GM13977 (cell line): ENCODE measurements around the gene PIP5K1C.

Experiments used
- DNase-seq: peaks from one replicate; pipeline ENCODE4 v3.0.0; 2012; ENCODE audit warnings: low spot score
- in situ Hi-C: fragments of 300-500 bp; cut with MboI; formaldehyde crosslinking; loops from one replicate; pipeline ENCODE4 v1.12.0; 2022; ENCODE audit warnings: low sequenced_read_pairs, low pct_unique_long_range_greater_than_20kb, mixed read lengths, inconsistent platforms; ENCODE audit not compliant: unreplicated experiment
- TF ChIP-seq, protein P1 (sequence below): IDR thresholded peaks from 2 replicates; pipeline ENCODE4 v1.5.1; 2012; ENCODE audit warnings: mild to moderate bottlenecking, control low read depth; ENCODE audit not compliant: insufficient read depth; ENCODE audit errors: extremely low read depth, missing control alignments

The PIP5K1C gene

GRCh38 chr19:3613818-3614661 is 86.2 kb downstream of the PIP5K1C start:
- in situ Hi-C loops = no loop called here
- TF ChIP-seq, protein P1, sequence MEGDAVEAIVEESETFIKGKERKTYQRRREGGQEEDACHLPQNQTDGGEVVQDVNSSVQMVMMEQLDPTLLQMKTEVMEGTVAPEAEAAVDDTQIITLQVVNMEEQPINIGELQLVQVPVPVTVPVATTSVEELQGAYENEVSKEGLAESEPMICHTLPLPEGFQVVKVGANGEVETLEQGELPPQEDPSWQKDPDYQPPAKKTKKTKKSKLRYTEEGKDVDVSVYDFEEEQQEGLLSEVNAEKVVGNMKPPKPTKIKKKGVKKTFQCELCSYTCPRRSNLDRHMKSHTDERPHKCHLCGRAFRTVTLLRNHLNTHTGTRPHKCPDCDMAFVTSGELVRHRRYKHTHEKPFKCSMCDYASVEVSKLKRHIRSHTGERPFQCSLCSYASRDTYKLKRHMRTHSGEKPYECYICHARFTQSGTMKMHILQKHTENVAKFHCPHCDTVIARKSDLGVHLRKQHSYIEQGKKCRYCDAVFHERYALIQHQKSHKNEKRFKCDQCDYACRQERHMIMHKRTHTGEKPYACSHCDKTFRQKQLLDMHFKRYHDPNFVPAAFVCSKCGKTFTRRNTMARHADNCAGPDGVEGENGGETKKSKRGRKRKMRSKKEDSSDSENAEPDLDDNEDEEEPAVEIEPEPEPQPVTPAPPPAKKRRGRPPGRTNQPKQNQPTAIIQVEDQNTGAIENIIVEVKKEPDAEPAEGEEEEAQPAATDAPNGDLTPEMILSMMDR = no peak

GRCh38 chr19:3612901-3613741 is 87.1 kb downstream of the PIP5K1C start:
- no peak for DNase-seq
- in situ Hi-C loops = no loop called here
- TF ChIP-seq, protein P1 = no peak

More at GRCh38 chr19:3613818-3614661, 86.2 kb downstream of the PIP5K1C start:
- no peak for DNase-seq

GRCh38 chr19:3612330-3612729 is 87.9 kb downstream of the PIP5K1C start:
- DNase-seq = no peak
- in situ Hi-C loops = no loop called here
- TF ChIP-seq, protein P1 = no peak

- in situ Hi-C loops = no loop called here
- TF ChIP-seq, protein P1 = no peak
- no peak for DNase-seq
These were observed 88.4 kb downstream of the PIP5K1C start for GRCh38 chr19:3611841-3612240.

- TF ChIP-seq, protein P1 = no peak
- in situ Hi-C loops = no loop called here
- no peak for DNase-seq
These were observed 89.2 kb downstream of the PIP5K1C start for GRCh38 chr19:3610745-3611717.
